Measurements from ENCODE around the gene PRL.

PRL gene

DNA sequence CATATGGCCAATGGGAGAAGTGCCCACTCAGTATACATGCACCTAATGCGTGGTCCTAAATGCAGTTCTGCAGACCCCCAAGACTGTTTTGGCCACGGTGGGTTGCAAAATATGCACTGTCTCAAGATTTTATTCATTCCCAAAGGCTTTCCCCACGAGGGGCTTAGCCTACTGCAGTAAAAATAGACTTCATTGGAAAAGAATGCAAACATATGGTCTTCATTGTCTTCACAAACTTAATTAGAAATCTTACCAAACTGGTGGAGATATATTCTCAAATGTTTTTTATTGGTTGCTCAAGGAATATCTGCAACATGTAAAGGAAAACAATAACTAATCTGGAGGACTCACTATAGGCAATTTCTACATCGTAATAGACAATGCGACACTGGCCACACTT, 31.6 kb upstream of the PRL start:
- H3K4me3 ChIP-seq, result no peak overlapping the region
- no peak overlapping the region for H3K27ac ChIP-seq
- DNase-seq (ENCODE audit: low spot score), result no peak
- TF ChIP-seq, protein P1, sequence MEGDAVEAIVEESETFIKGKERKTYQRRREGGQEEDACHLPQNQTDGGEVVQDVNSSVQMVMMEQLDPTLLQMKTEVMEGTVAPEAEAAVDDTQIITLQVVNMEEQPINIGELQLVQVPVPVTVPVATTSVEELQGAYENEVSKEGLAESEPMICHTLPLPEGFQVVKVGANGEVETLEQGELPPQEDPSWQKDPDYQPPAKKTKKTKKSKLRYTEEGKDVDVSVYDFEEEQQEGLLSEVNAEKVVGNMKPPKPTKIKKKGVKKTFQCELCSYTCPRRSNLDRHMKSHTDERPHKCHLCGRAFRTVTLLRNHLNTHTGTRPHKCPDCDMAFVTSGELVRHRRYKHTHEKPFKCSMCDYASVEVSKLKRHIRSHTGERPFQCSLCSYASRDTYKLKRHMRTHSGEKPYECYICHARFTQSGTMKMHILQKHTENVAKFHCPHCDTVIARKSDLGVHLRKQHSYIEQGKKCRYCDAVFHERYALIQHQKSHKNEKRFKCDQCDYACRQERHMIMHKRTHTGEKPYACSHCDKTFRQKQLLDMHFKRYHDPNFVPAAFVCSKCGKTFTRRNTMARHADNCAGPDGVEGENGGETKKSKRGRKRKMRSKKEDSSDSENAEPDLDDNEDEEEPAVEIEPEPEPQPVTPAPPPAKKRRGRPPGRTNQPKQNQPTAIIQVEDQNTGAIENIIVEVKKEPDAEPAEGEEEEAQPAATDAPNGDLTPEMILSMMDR (IDR thresholded peaks at IDR 0.05), result no peak

DNA sequence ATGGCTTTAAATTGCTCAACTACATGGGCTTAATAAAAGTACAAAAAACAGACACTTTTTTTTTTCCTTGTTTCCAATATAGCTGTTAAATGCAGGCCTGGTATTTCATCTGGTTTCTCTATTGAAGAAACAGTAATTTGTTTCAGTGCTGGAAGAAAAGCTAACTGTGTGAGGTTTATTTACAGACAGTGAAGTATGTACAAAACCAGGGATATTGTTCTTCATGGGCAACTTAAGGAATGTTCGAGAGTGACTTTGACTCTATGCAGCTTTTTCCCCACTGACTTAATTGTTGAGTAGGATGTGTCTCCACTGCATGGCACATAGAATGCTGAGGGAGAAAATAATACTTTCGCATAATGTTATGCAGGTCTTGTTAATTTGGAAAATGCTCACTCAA, 31.0 kb upstream of the PRL start:
- TF ChIP-seq, protein P1 (IDR thresholded peaks at IDR 0.05), result no peak
- no peak for DNase-seq (ENCODE audit: low spot score)
- H3K27ac ChIP-seq, result no peak overlapping the region
- H3K4me3 ChIP-seq, result no peak overlapping the region

DNA sequence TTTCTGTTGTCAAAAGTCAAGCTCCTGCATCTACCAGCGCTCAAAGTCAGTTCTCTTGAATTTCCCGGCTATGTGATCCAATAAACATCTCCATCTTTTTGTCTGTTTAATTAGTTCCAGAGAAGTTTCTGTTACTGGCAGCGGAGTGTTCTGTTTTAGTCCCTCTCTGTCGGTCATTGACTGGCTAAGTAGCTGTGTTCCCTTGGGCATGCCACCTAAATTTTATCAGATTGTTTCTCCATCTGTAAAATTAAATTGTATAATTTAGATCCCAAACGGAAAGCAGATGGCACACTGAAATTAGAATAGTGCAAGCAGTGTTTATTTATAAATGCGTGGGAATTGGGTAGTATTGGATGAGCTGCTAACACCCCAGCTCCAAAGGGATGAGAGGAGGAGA, 29.7 kb upstream of the PRL start:
- DNase-seq (ENCODE audit: low spot score), result no peak
- no peak overlapping the region for H3K4me3 ChIP-seq
- no peak overlapping the region for H3K27ac ChIP-seq
- TF ChIP-seq, protein P1 (IDR thresholded peaks at IDR 0.05), result no peak

DNA sequence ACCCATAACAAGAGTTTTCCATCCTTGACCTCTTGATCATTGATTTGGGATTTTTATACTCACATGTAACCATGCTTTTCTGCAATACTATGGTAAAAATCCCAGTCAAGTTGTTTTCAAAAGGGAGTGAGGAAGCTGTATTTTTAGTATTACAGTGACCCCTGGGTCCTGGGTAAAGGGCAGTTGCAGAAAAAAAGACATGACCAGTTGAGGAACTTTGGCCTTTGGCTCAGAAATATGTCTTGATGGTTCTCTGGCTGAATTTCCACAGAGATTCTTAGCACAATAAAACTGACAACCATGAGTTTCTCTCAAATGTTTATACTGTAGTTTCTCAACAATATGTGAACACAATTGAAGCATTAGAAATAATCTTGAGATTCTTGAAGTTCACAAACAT, 28.6 kb upstream of the PRL start:
- no peak for DNase-seq (ENCODE audit: low spot score)
- H3K27ac ChIP-seq, result no peak overlapping the region
- TF ChIP-seq, protein P1 (IDR thresholded peaks at IDR 0.05), result no peak
- no peak overlapping the region for H3K4me3 ChIP-seq

DNA sequence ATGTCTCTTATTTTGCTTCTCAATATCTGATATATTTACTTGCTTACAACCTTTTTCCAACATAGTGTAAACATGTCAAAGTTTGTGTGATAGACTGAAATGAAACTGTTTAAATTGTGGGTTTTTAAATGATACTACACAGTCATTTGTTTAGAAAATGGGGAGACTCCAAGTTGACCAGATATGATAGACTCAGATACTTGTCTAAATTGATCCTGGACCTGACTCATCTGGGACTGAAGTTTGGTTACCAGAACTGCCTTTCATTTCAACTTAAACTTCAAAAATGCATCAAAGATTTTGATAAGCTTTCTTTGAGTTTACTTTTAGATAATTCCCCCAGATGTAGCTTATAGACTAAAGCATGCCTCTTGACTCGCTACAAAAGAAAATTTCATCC, 27.0 kb upstream of the PRL start:
- Histone ChIP-seq H3K27ac (no peak overlapping the region), H3K4me3 (no peak overlapping the region)
- DNase-seq (ENCODE audit: low spot score), result no peak
- TF ChIP-seq, protein P1 (IDR thresholded peaks at IDR 0.05), result no peak

DNA sequence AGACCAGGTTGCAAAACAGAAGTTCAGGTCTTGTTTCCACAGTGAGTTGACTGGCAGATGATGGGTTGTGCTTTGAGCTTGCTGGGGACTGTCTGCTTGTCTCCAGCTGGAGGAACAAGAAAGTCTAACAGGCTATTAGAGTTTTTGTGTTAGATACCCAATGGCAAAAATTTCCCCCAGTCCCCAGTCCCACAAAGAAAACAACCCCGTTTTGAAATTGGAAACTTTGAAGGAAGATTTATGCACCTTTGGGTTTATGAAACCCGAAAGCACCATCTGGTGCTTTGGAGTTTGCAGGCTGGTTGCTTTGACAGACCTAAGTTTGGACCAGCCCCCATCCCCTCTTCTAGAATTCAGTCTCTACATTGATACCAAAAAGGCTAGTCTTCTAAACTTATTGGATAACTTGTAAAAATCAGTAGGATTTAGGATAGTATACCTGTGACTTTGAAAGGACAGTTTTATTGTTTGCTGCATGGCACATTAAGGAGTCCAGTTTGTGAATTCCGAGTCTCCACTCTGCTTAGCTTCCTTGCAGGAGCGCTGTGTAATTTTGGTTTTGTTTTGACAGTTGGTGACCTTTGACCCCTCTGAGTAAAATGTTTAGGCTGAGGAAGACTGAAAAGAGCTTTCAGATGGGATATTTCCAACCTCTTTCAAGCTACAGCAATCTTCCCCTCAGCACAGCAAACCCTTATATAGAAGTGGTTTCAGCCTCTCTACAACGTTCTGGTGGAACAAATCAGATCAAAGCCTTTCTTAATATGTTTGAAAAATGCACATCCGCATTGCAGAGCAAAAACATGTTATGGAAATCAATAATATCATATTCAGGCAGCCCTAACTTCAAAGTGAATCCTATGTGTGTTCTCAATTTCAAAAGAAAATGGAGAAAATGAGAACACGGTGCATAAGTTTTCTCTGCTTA, 25.5 kb upstream of the PRL start:
- no peak for DNase-seq (ENCODE audit: low spot score)
- Histone ChIP-seq H3K4me3 (no peak overlapping the region), H3K27ac (no peak overlapping the region)
- TF ChIP-seq, protein P1 (IDR thresholded peaks at IDR 0.05), result no peak

DNA sequence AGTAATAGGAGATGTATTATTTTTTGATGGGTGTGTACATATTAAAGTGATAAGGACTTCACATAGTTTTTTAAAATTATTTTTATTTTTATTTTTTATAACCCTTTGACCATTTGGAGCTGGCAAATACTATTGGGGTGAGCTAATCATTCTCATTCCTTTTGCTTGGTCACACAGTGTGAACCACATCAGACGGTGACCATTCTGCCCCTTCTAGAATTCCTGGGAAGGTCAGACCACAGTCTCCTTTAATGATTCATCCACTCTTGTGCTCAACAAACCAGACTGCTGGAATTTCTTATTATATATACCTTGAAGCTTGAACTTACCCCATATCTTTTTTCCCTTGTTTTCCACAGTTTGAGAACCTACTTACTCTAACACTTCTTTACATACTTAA, 23.9 kb upstream of the PRL start:
- no peak overlapping the region for H3K27ac ChIP-seq
- no peak overlapping the region for H3K4me3 ChIP-seq
- no peak for DNase-seq (ENCODE audit: low spot score)
- TF ChIP-seq, protein P1 (IDR thresholded peaks at IDR 0.05), result no peak

All from coronary artery (tissue), 2 donors.